ENCODE data around the gene CYB561. TPM values are rescaled to one million over a fixed set of nuclear protein-coding genes. Genes with fewer than 3 reads are reported as not detected.

CYB561 gene
- total RNA-seq, 1 donor from 2014 or later = 23.0 TPM

DNA sequence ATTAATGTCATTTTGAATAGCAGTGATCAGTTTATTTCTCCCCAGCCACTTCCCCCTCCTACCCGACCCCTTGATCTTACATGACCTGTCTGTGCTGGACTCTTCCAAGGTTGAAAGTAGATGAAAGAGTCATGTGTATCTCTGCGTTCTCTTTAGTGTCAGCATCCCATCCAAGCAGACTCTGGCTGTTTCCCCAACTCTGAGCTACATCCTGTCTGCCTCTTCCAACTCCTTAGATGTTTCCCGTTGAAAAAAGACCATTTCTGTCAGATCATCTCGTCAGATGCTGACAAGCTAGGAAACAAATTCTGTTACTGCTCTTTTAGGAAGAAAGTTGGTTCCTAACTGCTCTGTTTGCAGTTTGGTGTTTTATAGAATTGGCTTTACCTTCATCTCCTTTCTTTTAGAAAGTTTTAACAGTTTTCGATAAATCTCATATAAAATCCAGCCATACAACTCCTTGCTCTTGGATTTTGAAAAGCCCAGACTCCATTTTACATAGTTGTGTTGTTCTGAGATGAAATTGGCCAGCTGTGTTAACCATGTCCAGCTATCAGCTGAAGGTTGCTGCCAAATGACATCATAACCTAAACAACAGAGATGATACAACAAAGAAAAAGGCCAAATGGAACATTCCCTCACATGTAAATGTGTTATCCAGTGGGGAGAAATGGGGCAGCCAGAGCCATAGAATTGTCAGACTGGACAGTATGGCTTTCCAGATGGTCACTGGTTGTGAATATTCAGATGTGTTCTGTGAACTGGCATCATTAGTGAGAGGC, 43.5 kb downstream of the CYB561 start:
- Histone ChIP-seq H3K27me3 (no peaks in the 10 kb centered on the region), H3K4me1 (peaks cover 2 to 13% of the 10 kb centered on the region in 2 donors), H3K27ac (peak overlapping the region in 1 of 2 donors; percentile 0), H3K4me3 (no peak overlapping the region), H3K9me3 (no peaks in the 10 kb centered on the region), H3K36me3 (no peaks in the 10 kb centered on the region)
- intact Hi-C loops (cut with DNase I) = no loop called here
- no peak for DNase-seq (ENCODE audit: low spot score in 2 of 2)
- TF ChIP-seq, protein P1, sequence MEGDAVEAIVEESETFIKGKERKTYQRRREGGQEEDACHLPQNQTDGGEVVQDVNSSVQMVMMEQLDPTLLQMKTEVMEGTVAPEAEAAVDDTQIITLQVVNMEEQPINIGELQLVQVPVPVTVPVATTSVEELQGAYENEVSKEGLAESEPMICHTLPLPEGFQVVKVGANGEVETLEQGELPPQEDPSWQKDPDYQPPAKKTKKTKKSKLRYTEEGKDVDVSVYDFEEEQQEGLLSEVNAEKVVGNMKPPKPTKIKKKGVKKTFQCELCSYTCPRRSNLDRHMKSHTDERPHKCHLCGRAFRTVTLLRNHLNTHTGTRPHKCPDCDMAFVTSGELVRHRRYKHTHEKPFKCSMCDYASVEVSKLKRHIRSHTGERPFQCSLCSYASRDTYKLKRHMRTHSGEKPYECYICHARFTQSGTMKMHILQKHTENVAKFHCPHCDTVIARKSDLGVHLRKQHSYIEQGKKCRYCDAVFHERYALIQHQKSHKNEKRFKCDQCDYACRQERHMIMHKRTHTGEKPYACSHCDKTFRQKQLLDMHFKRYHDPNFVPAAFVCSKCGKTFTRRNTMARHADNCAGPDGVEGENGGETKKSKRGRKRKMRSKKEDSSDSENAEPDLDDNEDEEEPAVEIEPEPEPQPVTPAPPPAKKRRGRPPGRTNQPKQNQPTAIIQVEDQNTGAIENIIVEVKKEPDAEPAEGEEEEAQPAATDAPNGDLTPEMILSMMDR (IDR thresholded peaks at IDR 0.05) = no peak

DNA sequence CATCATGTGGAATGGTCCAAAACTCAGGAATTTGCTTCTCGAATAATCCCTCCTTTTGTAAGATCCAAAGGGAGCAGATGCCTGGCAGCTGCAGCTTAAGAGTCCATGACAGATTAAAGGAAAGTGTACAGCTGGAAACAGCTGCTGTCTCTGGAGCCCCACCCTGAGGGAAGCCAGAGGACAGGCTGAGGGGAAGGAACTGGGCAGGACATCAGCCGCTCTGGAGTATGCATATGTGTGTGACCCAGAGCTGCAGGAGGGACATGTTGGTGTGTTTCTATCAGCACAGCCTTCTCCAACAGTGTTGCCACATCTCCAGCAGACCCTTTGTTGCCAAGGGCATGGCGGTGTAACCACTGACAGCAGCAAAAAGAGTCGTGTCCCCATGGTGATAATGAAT, 46.2 kb downstream of the CYB561 start:
- H3K27ac ChIP-seq = peak overlapping the region in 1 of 2 donors; percentile 17
- intact Hi-C loops (cut with DNase I) = no loop called here

DNA sequence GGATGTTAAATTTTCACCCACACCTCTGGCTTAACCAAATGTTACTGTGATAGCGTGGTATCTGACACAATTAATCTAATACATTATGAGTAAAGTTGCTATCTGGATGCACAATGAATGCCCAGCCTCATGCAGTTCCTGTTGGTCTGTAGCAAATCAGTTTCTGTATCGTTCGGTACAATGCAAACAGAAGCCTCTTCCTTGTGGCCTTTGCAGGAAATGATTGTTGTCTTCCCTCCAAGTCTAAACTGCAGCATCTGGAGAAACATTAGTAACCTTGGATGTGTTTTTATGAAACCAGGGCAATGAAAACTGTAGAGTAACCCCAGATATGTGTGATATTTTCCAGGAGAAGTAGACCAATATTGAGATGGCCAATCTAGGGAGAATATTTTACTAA, 46.8 kb downstream of the CYB561 start:
- Histone ChIP-seq H3K27ac (peak overlapping the region in 1 of 2 donors; percentile 10), H3K27me3 (no peaks in the 10 kb centered on the region), H3K9me3 (no peaks in the 10 kb centered on the region), H3K36me3 (no peaks in the 10 kb centered on the region), H3K4me3 (no peak overlapping the region), H3K4me1 (peaks cover 0 to 13% of the 10 kb centered on the region in 2 donors)
- TF ChIP-seq, protein P1 (IDR thresholded peaks at IDR 0.05) = no peak
- intact Hi-C loops (cut with DNase I) = no loop called here
- no peak for DNase-seq (ENCODE audit: low spot score in 2 of 2)

More for the DNA sequence above, 46.2 kb downstream of the CYB561 start:
- no peaks in the 10 kb centered on the region for H3K27me3 ChIP-seq
- H3K36me3 ChIP-seq = no peaks in the 10 kb centered on the region
- no peak overlapping the region for H3K4me3 ChIP-seq
- TF ChIP-seq, protein P1 (IDR thresholded peaks at IDR 0.05) = no peak
- peaks cover 0 to 13% of the 10 kb centered on the region in 2 donors for H3K4me1 ChIP-seq
- no peaks in the 10 kb centered on the region for H3K9me3 ChIP-seq
- DNase-seq (ENCODE audit: low spot score in 2 of 2) = no peak

DNA sequence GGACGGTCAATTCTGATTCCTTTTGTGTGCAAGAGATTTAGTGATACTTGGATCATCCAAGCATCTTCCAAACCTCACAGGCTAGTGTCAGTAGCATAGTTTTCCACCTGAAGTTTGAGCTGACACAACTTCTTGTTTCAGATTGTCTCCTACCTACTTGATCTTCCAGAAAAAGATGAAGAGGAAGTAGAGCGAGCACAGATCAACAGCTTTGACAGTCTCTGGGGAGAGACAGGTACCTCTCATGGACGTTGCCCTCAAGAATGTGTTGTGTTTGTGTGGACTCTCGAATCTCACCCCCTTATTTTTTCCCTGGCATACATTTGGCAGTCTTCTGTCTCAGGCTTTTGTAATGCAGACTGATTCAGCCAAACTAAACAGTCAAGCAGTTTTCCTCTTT, 47.4 kb downstream of the CYB561 start:
- TF ChIP-seq, protein P1 (IDR thresholded peaks at IDR 0.05) = no peak
- Histone ChIP-seq H3K36me3 (no peaks in the 10 kb centered on the region), H3K9me3 (no peaks in the 10 kb centered on the region), H3K4me3 (no peak overlapping the region), H3K27ac (no peak overlapping the region), H3K27me3 (no peaks in the 10 kb centered on the region), H3K4me1 (peaks cover 0 to 13% of the 10 kb centered on the region in 2 donors)
- DNase-seq (ENCODE audit: low spot score in 2 of 2) = no peak
- intact Hi-C loops (cut with DNase I) = no loop called here

DNA sequence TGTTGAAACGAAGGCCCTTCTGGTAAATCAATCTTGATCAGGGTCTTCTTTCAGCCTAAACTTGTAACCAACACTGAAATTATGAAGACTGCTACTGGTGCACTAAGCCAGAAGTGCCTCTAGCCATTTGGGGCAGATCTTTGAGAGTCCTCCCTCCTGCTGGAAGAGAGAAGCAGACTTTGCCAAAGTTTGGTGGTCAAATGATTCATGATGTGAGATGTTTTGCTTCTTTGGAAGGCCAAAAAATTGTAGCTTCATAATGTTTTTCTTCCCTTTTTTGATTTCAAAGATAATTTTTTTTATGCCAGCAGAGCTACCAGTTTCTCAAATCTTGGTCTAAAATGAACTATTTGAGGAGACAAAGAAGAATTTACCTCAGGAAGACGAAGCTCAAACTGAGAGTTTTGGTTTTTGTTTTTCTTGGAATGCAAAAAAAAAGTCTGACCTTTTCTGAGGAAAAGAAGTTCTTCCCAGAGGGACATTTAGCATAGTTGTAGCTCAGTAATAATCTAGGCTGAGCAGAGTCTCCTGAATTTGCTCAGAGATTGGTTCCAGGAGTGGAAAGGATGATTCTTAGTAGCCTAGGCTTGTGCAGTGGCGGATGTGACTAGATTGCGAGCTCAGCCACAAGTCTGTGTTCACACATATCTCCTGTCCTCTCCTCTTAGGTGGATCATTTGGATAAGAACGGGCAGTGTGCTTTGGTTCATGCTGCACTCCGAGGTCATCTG, 50.9 kb downstream of the CYB561 start:
- TF ChIP-seq, protein P1 (IDR thresholded peaks at IDR 0.05) = no peak
- no peaks in the 10 kb centered on the region for H3K9me3 ChIP-seq
- DNase-seq (ENCODE audit: low spot score in 2 of 2) = no peak
- H3K36me3 ChIP-seq = peaks cover 0 to under 1% of the 10 kb centered on the region in 2 donors
- no peaks in the 10 kb centered on the region for H3K27me3 ChIP-seq
- peak overlapping the region; percentile 46 to 67 for H3K27ac ChIP-seq
- H3K4me3 ChIP-seq = no peak overlapping the region
- H3K4me1 ChIP-seq = peaks cover 0 to 13% of the 10 kb centered on the region in 2 donors
- intact Hi-C loops (cut with DNase I) = no loop called here
